ENCODE measurements around the gene NUDT4B. TPM values are rescaled to one million over a fixed set of nuclear protein-coding genes. Genes with fewer than 3 reads are reported as not detected.
"Not testable (repeated sequence)": the region's sequence is repeated elsewhere in the genome, so short reads cannot be mapped to it uniquely, and the experiment has no call there.

The NUDT4B gene
- not detected in 2 replicates for total RNA-seq
- long read RNA-seq: 0 reads

DNA sequence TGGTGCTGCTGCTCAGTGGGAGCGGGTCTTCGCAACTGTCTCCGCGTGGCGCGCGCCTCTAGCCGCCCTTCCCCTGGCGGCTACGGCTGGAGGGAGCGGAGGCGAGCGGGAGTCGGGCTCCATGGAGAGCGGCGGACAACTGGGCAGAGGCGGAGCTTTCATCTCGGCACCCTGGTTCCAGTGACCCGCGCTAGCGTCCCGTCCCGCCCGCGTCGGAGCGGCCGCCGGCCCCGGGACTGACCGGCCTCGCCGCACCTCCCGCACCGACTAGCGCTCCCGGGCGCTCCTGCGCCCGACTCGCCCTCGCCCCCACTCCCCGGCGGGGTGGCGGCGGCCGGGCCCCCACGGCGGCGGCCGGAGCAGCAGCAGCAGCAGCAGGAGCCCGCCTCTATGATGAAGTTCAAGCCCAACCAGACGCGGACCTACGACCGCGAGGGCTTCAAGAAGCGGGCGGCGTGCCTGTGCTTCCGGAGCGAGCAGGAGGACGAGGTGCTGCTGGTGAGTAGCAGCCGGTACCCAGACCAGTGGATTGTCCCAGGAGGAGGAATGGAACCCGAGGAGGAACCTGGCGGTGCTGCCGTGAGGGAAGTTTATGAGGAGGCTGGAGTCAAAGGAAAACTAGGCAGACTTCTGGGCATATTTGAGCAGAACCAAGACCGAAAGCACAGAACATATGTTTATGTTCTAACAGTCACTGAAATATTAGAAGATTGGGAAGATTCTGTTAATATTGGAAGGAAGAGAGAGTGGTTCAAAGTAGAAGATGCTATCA lies at the start of gene NUDT4B:
Gene NUDT4B, plus strand, starts transcription at position 212 of the 772 bp plus-strand sequence. Its CDS starts 179 bp downstream, at position 391.
- not testable (repeated sequence) for H3K9me3 Mint-ChIP-seq; H3K27ac Mint-ChIP-seq (ENCODE audit: unreplicated experiment); DNase-seq (ENCODE audit: low read depth, low spot score); H3K4me1 Mint-ChIP-seq; H3K4me3 Mint-ChIP-seq; H3K27me3 Mint-ChIP-seq (ENCODE audit: low read depth); H3K36me3 Mint-ChIP-seq (ENCODE audit: low read depth)

DNA sequence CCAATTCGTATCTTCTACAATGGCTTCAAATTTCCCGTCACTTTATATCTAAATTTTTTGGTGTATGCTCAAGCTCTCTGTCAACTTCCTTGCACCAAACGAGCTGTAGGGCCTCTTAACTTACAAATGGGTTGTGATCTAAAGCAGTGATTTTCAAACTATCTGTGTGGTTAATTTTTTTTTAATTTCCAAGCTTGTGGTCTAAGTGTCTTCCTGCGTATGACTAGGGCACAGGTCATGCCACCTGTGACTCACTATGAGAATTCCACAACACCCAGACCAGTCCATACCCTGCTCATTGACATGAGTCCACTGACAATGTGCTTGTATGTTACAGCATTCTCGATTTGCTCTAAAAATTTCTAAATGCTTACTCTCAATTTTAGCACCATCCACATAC lies 49.2 kb upstream of the NUDT4B start:
- not testable (repeated sequence) for H3K27ac Mint-ChIP-seq (ENCODE audit: unreplicated experiment); H3K9me3 Mint-ChIP-seq; DNase-seq (ENCODE audit: low read depth, low spot score); H3K4me3 Mint-ChIP-seq; H3K36me3 Mint-ChIP-seq (ENCODE audit: low read depth); H3K4me1 Mint-ChIP-seq; H3K27me3 Mint-ChIP-seq (ENCODE audit: low read depth)

DNA sequence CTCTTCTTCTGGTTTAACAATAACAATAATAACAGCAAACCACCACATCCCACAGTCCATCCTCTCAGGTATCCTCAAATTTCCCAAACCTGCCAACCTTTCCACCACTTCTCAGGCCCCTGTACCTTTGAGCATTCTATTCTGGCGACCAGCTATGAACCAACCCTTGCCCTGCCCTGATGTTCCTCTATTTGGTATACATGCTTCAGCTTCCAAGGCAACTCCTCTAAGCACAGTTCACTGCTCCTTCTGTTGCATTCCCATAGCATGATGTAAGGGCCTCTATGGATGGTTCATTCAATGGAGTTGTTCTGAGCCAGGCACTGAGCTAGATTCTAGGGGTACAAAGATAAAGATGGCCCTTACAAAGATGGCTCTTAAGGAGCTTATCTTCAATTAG lies 46.3 kb upstream of the NUDT4B start:
- H3K27me3 Mint-ChIP-seq (ENCODE audit: low read depth); H3K4me3 Mint-ChIP-seq; H3K27ac Mint-ChIP-seq (ENCODE audit: unreplicated experiment); H3K9me3 Mint-ChIP-seq; H3K36me3 Mint-ChIP-seq (ENCODE audit: low read depth); DNase-seq (ENCODE audit: low read depth, low spot score); H3K4me1 Mint-ChIP-seq: not testable (repeated sequence)

DNA sequence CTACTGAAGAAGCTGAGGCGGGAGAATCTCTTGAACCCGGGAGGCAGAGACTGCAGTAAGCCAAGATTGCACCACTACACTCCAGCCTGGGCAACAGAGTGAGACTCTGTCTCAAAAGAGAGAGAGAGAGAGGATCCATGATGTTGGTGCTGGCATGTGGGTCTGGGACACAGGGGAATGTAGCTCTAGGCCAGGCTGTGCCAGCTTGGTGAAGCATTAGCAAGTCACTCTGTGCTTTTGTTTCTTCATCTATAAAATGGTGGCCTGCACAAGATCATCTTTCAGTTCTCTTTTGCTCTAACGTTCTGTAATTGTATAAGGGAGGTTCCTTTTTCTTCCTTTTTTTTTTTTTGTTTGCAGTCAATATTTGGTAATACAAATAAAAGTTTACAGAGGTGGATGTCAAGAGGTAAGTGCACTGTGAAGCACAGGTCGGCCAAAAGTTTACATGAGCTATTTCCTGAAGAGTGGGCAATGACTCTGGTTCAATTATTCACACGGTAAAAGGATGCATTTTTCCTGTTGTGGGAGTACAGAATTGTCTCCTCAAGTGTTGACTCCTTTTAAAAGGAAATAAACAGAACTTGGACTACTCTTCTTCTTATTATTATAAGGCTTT lies 44.5 kb upstream of the NUDT4B start:
- H3K36me3 Mint-ChIP-seq (ENCODE audit: low read depth); DNase-seq (ENCODE audit: low read depth, low spot score); H3K4me3 Mint-ChIP-seq; H3K9me3 Mint-ChIP-seq; H3K27me3 Mint-ChIP-seq (ENCODE audit: low read depth); H3K27ac Mint-ChIP-seq (ENCODE audit: unreplicated experiment); H3K4me1 Mint-ChIP-seq: not testable (repeated sequence)

DNA sequence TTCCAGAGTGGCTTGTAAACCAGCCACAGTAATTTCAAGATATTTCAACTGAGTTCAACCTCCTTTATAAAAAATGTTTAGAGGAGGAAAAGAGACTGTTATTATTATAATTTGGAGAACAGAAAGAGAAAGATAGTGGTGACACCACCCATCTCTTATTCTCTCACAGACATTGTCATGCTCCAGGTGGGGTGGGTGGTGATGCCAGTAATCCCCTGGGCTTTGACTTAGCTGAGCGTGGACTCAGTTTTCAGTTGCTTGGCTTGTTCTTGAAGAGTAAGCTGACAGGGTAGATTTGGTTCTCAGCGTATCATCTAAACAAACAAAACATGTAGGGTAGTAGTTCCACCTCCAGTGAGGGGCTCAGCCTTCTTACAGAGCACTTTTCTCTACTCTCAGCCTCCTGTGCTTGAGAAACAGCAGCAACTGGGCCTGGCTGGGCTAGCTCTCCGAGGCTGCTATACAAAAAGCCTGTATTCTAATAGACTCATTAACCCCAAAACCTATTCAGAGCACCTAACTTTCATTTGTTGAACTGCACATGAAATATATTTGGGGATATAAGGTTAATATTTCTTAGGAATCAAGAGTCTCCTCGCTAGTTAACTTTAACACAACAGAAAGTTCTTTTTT lies 43.1 kb upstream of the NUDT4B start:
- not testable (repeated sequence) for H3K9me3 Mint-ChIP-seq; DNase-seq (ENCODE audit: low read depth, low spot score); H3K27ac Mint-ChIP-seq (ENCODE audit: unreplicated experiment)

DNA sequence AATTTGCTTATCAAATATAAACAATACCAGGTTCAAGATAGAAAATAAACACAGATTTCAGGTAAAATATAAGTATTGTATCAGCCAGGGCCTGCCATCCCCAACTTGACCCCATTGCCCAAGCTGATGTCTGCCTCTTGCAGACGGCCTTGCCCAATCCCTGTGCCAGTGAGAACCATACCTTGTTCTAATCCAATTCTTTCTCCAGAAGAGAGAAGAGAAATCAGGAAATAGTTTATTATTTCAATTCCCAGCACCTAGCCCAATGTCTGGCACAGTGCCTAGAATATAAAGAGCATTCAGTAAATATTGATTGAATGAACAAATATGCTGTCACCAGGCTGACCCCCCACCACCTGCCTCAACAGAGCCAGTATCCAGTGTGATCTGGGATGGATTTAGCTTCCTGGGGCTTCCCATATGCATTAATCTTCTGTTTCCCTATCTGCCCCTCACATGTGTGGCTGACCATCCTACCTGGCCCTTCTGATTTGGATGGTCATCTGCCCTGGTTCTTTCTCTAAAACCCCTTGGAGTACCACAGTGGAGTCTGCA lies 39.7 kb upstream of the NUDT4B start:
- H3K4me3 Mint-ChIP-seq: not testable (repeated sequence)

More for the DNA sequence above, 43.1 kb upstream of the NUDT4B start:
- not testable (repeated sequence) for H3K4me1 Mint-ChIP-seq; H3K4me3 Mint-ChIP-seq; H3K27me3 Mint-ChIP-seq (ENCODE audit: low read depth); H3K36me3 Mint-ChIP-seq (ENCODE audit: low read depth)

DNA sequence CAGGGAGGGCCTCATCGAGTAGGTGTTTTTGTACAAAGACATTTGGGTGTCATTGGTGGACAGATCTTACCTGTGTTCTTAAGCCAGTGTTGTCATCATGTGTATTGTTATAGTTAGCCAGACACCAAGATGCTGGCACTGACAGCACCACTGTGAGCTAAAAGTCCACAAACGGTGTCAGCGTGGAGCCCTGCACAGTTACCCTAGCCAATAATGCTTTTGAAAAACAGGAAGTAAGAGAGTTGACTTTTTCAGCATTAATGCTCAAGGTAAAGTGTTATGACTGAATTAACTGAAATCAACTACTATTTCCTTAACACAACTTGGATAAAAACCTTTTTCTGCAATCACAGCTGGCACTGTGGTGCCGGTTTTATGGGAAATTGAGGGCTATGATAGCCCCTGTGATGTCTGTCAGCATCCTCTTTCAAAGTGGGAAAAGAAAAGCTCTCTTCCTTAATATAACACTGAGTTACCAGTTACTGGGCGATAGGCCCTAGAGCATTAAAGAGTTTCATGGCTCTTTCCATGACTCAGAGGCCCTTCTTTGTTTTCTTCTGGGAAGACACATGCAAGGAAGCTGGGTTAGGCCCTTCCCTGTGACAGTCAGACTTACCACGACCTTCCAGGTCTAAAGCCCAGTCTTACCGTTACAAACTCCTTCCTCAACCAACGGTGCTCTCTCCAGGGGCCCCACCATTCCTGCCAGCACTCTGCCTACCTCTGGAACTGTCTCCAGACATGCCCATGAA lies 37.6 kb upstream of the NUDT4B start:
- not testable (repeated sequence) for H3K27me3 Mint-ChIP-seq (ENCODE audit: low read depth); DNase-seq (ENCODE audit: low read depth, low spot score); H3K4me1 Mint-ChIP-seq; H3K36me3 Mint-ChIP-seq (ENCODE audit: low read depth); H3K4me3 Mint-ChIP-seq; H3K9me3 Mint-ChIP-seq; H3K27ac Mint-ChIP-seq (ENCODE audit: unreplicated experiment)

More for the DNA sequence above, 39.7 kb upstream of the NUDT4B start:
- H3K27me3 Mint-ChIP-seq (ENCODE audit: low read depth); DNase-seq (ENCODE audit: low read depth, low spot score); H3K36me3 Mint-ChIP-seq (ENCODE audit: low read depth); H3K4me1 Mint-ChIP-seq; H3K27ac Mint-ChIP-seq (ENCODE audit: unreplicated experiment); H3K9me3 Mint-ChIP-seq: not testable (repeated sequence)

DNA sequence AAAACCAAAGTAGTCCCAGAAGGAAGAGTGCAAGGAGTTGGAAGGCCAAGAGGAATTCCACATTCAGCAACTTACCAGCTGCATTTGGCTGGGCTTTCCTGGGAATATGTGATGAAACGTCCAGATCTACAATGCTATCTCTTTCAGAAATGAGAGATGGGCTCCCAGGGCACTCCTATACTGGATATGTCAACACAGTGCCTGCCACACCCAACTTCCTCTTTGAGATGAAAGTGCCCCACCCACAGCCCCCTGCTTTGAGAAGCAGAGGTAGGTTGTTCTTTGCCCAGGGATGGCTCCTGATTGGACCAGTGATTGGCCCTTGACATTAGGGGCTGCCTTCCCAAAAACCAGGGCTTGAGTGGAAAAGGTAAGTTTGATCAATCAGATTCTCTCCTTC lies 36.2 kb upstream of the NUDT4B start:
- not testable (repeated sequence) for H3K36me3 Mint-ChIP-seq (ENCODE audit: low read depth); H3K9me3 Mint-ChIP-seq; H3K27me3 Mint-ChIP-seq (ENCODE audit: low read depth); DNase-seq (ENCODE audit: low read depth, low spot score); H3K4me1 Mint-ChIP-seq; H3K4me3 Mint-ChIP-seq; H3K27ac Mint-ChIP-seq (ENCODE audit: unreplicated experiment)

DNA sequence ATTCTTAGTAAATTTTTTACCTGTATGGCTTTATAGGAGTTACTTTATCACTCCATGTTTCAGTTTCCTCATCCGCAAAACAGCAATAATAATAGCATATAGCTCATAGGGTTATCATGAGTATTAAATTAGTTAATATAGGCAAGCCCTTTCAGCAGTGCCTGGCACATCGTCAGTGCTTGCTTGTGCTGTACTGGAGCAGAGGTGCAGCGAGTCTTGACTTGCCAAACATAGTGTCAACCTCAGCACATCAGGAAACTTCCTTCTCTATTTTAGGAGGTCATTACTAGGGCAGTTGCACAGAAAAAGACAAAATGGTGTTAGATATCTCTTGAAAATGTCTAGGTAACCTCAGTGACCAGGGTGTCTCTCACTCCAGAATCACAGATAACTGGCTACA lies 33.1 kb upstream of the NUDT4B start:
- not testable (repeated sequence) for H3K4me3 Mint-ChIP-seq; H3K27me3 Mint-ChIP-seq (ENCODE audit: low read depth)

DNA sequence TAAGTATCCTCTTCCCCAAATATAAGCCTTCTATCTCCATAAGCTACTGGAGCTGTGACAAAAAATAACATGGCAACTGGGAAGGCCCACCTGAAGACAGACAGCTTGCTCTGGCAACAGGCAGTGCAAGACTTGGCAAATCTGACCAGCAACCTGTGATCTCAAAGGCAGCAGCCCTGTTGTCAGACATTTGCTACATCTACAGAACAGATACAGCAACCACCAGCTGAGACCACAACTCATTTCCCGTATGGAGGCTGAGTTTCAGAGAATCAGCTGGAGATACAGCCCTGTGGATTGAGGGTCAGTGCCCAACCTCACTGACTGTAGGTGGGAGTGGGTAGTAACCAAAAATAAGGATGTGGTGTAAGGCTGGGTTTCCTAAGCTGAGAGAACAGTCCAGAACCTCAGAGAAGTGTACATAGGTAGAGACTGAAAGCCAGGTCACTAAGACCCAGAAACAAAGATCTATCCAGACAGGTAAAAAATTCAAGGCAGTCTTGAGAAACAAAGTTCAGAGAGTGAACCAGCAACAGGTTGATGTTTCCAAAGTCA lies 31.5 kb upstream of the NUDT4B start:
- H3K4me1 Mint-ChIP-seq; H3K27me3 Mint-ChIP-seq (ENCODE audit: low read depth); H3K4me3 Mint-ChIP-seq; DNase-seq (ENCODE audit: low read depth, low spot score); H3K9me3 Mint-ChIP-seq; H3K27ac Mint-ChIP-seq (ENCODE audit: unreplicated experiment); H3K36me3 Mint-ChIP-seq (ENCODE audit: low read depth): not testable (repeated sequence)

More for the DNA sequence above, 33.1 kb upstream of the NUDT4B start:
- H3K4me1 Mint-ChIP-seq; H3K36me3 Mint-ChIP-seq (ENCODE audit: low read depth); H3K27ac Mint-ChIP-seq (ENCODE audit: unreplicated experiment); H3K9me3 Mint-ChIP-seq; DNase-seq (ENCODE audit: low read depth, low spot score): not testable (repeated sequence)

DNA sequence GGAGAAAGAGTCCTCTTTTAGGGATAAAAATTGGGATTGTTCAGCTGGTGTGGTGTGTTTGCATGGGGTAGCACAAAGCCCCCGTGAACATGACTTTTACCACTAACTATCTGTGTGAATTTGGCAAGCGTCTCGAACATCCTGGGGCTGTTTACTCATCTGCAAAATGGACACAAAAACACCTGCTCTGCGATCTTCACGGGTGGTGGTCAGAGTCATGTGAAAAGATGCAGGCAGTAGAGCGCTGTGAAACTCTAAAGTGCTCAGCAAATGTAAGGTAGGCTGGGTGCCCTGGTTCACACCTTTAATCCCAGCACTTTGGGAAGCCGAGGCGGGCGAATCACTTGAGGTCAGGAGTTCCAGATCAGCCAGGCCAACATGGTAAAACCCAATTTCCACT lies 27.7 kb upstream of the NUDT4B start:
- not testable (repeated sequence) for H3K4me3 Mint-ChIP-seq; DNase-seq (ENCODE audit: low read depth, low spot score); H3K36me3 Mint-ChIP-seq (ENCODE audit: low read depth); H3K9me3 Mint-ChIP-seq; H3K27me3 Mint-ChIP-seq (ENCODE audit: low read depth); H3K27ac Mint-ChIP-seq (ENCODE audit: unreplicated experiment); H3K4me1 Mint-ChIP-seq

DNA sequence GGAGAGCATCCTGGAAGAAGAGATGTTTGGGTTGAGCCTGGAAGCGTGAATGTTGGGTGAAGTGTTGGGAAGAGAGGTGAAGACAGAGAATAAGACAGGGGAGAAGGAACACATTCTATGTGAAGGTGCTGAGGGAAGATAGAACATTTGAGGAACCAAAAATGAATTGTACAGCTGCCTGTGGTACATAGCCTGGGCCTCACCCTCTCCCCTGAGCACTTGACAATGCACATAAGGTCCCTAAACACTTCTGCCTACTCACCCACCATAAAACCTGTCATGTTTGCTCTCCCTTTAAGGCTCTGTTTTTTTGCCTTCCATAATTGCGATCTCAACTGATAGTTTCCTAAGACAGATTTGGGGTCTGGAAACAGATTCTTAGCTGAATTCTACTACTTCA lies 25.8 kb upstream of the NUDT4B start:
- H3K9me3 Mint-ChIP-seq: not testable (repeated sequence)

DNA sequence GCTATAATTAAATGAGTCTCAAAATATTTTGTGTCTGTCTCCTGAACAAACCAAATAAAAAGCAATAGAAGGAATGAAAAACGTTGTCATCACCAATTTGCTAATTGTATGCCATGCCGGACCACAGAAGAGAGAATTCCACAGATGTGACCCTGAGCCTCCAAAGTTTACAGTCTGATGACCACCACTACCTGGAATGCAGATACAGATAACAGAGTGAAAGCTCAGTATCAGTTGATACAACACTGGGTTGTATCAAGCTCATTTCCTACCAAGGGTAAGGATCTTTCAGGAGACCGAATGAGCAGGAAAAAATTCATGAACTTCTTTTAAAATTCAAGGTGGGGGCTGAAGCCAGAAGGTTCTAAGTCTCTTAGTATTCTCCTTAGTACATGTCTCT lies 25.1 kb upstream of the NUDT4B start:
- not testable (repeated sequence) for DNase-seq (ENCODE audit: low read depth, low spot score); H3K27me3 Mint-ChIP-seq (ENCODE audit: low read depth); H3K4me3 Mint-ChIP-seq; H3K9me3 Mint-ChIP-seq; H3K4me1 Mint-ChIP-seq; H3K27ac Mint-ChIP-seq (ENCODE audit: unreplicated experiment); H3K36me3 Mint-ChIP-seq (ENCODE audit: low read depth)

More for the DNA sequence above, 25.8 kb upstream of the NUDT4B start:
- H3K4me1 Mint-ChIP-seq; H3K4me3 Mint-ChIP-seq; H3K27ac Mint-ChIP-seq (ENCODE audit: unreplicated experiment); H3K27me3 Mint-ChIP-seq (ENCODE audit: low read depth); DNase-seq (ENCODE audit: low read depth, low spot score); H3K36me3 Mint-ChIP-seq (ENCODE audit: low read depth): not testable (repeated sequence)

All from neural crest cell (in vitro differentiated cells).